NCI-H345 treated with DMSO at 0.1 percent for 48 hours (cell line): Measurements from ENCODE around the gene ABLIM2.

Experiments
- DNase-seq: peaks from one replicate; lab custom pipeline; 2025; ENCODE audit not compliant: unreplicated experiment; lab: John Stamatoyannopoulos, UW

Gene ABLIM2

DNA sequence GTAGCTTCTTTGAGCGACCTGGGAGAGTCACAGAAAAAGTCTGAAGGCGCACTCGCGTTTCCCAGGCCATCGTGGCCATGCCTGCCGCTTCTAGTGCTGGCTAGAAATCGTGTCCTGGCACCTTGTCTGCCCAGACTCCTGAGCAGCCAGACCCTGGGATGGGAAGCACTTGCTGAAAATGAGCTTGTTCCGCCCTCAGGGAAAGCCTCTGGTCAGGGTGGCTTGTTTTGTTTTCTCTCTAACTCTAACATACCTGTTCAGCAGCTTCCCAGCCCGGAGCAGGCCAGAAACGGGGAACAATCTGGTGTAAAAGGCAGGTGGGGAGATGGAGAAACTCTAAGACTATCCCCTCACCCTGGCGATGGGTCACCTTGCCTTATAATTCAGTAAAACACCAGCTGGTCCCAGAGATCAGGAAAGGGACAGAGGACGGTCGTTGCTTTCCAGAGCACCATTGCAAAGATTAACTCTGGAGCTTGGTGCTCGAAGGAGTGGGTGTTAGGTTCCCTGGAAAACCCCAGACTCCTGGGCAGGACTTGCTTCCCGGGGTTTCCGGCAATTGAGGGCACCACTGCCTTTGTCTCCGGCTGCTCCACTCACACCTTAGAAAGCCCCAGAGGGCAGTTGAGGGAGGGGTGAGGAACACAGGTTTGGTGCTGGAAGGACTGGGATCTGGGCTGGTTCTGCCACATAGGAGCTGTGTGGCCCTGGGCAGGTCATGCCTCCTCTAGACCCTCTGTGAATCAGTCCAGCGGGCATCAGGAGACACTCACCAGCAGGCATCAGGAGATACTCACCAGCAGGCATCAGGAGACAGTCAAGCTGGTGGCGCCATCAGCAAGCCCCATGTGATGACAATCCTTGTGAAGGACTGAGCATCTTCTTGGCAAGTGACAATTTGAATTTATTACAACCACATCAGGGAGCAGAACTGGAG is 36.0 kb upstream of the ABLIM2 start:
- no peak for DNase-seq

GRCh38 chr4:8192748-8193738 is 34.4 kb upstream of the ABLIM2 start:
- peak; percentile 69 for DNase-seq

DNA sequence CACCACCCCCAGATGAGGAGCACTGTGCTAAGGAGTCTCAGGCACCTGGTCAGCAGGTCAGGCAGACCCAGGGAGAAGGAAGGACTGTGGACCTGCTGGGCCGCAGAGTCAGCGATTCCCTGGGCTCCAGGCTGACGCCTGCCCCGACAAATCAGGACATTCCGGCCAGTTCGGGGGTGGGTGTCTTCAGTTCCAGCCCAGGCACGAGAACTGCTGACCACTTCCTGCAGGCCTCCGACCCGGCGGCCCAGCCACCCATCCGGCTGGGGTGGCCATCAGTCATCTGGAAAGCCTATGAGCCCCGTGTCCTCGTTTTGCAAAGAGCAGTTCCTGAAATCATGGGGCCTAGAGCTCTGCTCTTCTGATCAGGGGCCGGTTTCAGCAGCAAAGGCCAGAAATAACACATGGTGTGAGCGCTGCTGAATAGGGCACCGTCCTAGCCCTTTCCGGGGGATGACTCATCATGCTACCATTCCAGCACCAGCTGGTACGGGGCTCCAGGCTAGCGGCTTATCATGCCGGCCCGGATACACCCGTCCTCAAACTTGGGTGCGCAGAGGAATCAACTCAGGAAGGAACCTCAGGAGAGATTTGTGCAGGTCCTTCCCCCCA is 32.6 kb upstream of the ABLIM2 start:
- no peak for DNase-seq

- DNase-seq: no peak
Observed at GRCh38 chr4:8189551-8190466, 31.2 kb upstream of the ABLIM2 start.

- peak; percentile 87 for DNase-seq
Observed at GRCh38 chr4:8188743-8189550, 30.3 kb upstream of the ABLIM2 start.

- no peak for DNase-seq
Observed at GRCh38 chr4:8188085-8188484, 29.5 kb upstream of the ABLIM2 start.

GRCh38 chr4:8185930-8186329 is 27.3 kb upstream of the ABLIM2 start:
- no peak for DNase-seq

GRCh38 chr4:8185295-8185694 is 26.7 kb upstream of the ABLIM2 start:
- no peak for DNase-seq

DNA sequence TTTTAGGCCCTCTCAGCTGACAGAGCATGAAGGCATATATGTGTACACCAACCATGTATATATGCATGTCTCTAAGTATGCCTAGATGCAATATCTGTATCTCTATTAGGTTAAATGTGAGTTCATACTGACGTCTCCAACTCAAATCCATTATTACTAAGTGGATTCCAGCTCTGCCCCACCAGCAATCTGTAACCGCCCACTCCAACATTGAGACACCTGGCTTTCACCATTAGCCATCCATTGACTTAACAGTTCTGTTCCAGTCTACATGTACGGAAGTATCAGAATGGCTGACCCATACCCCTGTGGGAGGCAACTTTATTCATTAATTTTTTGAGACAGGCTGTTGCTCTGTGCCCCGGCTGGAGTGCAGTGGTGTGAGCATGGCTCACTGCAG is 25.4 kb upstream of the ABLIM2 start:
- no peak for DNase-seq

- no peak for DNase-seq
Observed at GRCh38 chr4:8182858-8183725, 24.5 kb upstream of the ABLIM2 start.

DNA sequence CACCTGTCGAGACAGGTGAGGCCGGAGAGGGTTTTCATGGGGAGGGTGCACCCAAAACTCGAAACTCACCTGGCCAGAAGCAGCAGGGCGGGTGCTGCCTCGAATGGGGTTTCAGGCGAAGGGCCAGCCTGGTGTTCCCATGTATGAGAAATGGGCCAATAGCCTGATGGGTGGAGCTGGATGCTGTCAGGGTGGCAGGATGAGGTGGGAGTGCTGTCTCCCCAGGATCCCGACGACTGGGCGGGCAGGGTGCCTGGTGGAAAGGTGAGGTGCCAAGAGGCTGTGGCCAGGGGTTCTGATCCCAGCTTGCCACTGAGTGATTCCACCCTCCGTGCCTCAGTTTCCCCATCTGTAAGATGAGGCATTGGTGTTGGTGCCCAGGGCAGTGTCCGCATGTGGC is 23.7 kb upstream of the ABLIM2 start:
- no peak for DNase-seq

GRCh38 chr4:8181844-8182243 is 23.2 kb upstream of the ABLIM2 start:
- DNase-seq: no peak

GRCh38 chr4:8181119-8181518 is 22.5 kb upstream of the ABLIM2 start:
- DNase-seq: no peak

GRCh38 chr4:8180310-8181093 is 21.9 kb upstream of the ABLIM2 start:
- DNase-seq: no peak

DNA sequence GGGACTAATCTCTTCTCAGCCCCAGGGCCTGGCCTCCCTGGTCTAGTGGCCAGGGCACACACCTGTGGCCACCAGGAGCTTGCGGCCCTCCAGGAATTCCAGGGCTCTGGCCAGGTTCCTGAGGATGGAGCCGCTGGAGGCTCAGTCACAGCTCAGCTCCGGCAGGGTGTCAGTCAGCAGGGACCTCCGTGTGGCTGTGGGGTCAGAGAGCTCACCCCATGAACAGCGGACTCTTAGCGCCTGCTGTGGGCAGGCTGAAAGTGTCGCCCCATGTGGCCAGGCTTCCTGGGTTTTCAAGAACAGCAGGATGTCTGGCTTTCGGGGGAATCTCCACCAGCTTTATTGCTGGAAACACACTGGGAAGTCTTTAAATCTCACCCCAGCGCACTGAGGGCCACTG is 21.2 kb upstream of the ABLIM2 start:
- no peak for DNase-seq

GRCh38 chr4:8179074-8179473 is 20.5 kb upstream of the ABLIM2 start:
- no peak for DNase-seq

DNA sequence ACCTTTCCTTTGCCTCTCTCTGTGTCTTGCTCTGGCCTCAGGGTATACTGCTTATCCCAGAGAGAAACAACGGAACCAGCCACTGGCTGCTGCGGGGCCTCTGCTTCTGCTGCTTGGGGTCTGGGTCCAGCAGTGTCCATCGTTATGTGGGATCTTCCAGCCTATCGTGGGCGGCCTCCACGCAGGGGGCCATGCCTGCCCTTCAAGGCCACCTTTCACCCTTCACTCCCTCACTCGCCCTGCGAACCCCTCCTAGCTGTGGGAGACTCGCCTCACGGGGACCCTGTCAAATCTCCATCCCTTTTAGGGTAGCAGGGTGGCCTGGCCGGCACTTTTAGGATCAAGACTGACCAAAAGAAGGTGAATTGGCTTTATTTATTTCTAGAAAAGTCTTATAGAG is 19.3 kb upstream of the ABLIM2 start:
- DNase-seq: no peak

- no peak for DNase-seq
Observed at GRCh38 chr4:8177552-8177951, 18.9 kb upstream of the ABLIM2 start.
